ENCODE results near the gene KIRREL3.
"Not testable (repeated sequence)": the region's sequence is repeated elsewhere in the genome, so short reads cannot be mapped to it uniquely, and the experiment has no call there.

Gene KIRREL3

GRCh38 chr11:126403022-126403581 is 597.5 kb downstream of the KIRREL3 start:
- no peak for DNase-seq (ENCODE audit: low read depth)

GRCh38 chr11:126400479-126400878 is 600.1 kb downstream of the KIRREL3 start:
- no peak for DNase-seq (ENCODE audit: low read depth)

DNA sequence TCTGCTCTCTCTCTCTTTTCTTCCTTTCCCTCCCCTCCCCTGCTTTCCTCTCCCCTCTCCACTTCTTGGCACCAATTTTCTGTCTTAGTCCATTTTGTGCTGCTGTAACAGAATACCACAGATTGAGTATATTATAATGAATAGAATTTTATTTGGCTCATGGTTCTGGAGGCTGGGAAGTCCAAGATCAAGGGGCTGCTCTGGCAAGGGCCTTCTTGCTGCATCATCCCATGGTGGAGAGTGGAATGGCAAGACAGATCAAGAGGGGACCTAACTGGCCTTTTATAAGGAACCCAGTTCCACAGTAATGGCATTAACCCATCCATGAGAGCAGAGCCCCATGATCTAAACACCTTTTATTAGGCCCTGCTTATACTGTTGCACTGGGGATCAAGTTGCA is 600.6 kb downstream of the KIRREL3 start:
- no peak for DNase-seq (ENCODE audit: low read depth)

DNA sequence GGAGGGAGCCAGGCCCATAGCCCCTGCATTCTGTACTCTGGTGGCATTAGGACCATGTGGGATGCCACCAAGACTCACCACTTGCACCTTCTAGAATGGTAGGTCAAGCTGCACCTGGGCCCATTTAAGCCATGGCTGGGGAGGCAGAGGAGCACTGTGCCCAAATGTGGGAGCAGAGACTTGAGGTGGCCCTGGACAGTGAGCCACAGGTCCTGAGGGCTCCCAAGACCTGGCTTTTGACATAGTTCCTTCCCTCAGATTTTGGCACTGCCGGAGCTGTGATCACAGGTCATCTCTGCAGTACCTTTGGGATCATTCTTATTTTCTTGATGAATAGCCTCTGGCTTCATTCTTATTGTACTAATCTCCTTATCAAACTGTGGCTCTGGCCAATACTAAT is 601.8 kb downstream of the KIRREL3 start:
- DNase-seq (ENCODE audit: low read depth), result no peak

DNA sequence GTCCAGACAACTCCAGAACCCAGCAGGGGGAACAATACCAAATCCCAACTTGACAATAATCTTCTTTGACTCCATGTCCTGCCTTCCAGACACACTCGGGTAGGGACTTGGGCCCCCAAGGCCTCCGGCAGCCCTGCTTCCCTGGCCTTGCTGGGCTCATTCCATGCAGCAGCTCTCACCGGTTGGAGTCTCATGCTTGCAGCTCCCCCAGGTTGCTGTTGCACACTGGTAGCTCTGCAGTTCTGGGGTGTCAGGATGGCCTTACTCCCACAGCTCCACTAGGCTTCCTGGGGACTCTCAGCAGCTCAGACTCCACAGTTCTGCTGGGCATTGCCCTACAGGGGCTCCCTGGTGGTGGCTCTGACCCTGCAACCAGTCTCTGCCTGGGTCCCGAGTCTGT is 602.3 kb downstream of the KIRREL3 start:
- no peak for DNase-seq (ENCODE audit: low read depth)

DNA sequence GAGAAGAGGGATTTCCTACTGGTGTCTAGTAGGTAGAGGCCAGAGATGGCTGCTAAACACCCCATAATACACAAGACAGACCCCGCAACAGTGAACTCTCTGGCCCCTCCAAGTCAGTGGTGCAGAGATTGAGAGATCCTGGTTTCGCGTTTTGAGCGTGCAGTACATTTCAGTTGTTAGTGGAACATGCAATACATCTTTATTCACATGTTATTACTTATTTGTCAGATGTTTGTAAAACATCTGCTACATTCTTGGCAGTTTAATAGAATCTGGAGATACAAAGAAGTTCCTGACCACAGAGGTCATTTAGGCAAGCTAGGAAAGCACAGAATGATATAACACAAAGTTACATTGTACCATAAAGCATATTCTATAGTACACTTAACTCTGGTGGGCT is 603.6 kb downstream of the KIRREL3 start:
- no peak for DNase-seq (ENCODE audit: low read depth)

DNA sequence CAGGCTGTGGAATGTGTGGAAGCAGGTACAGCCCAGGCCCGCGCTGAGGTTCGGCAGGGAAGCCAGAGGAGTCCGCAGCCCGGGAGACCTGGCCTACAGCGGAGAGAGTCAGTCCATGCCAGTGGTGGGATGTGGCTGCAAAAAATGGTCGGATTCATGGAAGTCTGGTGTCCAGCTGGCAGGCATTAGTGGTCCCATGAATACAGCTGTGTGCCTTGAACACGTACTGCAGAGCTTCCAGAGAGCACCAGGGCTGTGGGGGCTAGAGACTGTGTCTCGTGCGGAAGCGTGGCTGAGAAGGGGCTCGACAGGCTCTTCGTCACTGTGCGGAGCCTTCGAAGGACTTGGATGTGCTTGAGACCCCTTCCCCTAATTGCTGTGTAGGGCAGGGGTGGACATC is 604.3 kb downstream of the KIRREL3 start:
- not testable (repeated sequence) for DNase-seq (ENCODE audit: low read depth)

- DNase-seq (ENCODE audit: low read depth), result not testable (repeated sequence)
Observed at GRCh38 chr11:126395784-126396183, 604.8 kb downstream of the KIRREL3 start.

DNA sequence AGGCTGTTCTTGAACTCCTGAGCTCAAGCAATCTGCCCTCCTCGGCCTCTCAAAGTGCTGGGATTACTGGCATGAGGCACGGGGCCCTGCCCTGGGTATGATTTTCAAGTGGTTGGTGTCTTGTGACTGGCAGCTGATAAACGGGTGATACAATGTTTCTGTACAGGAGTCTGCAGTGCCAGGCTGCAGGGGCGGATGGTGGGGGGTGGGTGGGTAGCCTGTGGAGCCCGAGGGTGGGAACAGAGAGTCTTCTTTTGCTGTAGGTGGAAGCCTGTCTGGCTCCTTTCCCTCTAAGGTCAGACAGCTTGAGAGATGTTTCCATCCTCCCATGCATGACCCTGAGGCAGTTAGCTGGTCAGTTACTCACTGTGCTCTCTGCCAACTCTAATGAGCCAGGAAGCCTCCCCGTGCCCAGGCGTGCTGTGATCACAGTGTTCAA is 605.9 kb downstream of the KIRREL3 start:
- not testable (repeated sequence) for DNase-seq (ENCODE audit: low read depth)

- DNase-seq (ENCODE audit: low read depth), result no peak
Observed at GRCh38 chr11:126394036-126394435, 606.5 kb downstream of the KIRREL3 start.

GRCh38 chr11:126393143-126393542 is 607.4 kb downstream of the KIRREL3 start:
- DNase-seq (ENCODE audit: low read depth), result no peak

DNA sequence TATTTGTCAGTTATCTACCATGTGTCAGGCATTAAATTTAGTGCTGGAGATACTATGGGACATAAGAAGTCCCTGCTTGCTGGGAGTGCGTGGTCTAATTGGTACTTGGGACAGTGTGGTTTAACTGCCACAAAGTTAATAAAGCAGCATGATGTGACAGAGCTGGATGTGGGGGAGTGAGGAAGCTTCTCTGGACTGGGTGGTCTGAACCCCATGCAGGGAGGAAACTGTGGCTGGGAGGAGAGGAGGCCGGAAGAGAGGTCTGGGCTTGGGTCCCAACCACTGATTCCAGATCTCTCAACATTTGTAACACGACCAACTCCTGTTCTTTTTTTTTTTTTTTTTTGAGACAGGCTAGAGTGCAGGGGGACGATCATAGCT is 607.9 kb downstream of the KIRREL3 start:
- DNase-seq (ENCODE audit: low read depth), result no peak

DNA sequence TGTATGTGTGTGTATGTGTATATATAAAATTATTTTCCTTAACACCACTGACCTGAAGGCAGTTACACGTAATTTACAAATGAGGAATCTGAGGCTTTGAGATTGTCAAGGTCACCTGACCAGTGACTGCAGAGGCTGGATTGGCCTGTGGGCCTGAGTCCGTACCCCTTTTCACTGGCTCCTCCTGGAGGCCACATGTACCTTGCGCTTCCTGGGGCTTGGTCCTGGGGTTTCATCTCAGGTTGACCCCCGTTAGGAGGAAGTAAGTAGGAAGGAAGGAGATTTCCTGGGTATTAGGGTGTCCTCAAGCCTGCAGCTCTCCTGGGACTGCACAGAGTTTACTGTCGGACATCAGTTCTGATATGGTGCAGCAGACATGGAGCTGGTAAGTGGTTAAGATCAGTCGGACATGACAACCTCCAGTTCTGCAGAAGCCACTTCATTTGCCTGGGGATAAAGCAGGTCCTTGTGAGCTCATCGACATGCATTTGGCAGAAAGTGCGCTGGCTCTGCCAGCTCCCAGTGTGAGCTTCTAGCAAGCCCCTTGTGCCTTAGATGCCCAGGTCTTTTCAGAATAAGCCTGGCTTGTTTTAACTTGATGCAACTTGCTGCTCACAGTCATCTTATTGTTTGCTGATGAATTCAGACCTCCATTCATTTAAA is 608.5 kb downstream of the KIRREL3 start:
- DNase-seq (ENCODE audit: low read depth), result no peak

- no peak for DNase-seq (ENCODE audit: low read depth)
Observed at GRCh38 chr11:126391286-126391954, 609.1 kb downstream of the KIRREL3 start.

DNA sequence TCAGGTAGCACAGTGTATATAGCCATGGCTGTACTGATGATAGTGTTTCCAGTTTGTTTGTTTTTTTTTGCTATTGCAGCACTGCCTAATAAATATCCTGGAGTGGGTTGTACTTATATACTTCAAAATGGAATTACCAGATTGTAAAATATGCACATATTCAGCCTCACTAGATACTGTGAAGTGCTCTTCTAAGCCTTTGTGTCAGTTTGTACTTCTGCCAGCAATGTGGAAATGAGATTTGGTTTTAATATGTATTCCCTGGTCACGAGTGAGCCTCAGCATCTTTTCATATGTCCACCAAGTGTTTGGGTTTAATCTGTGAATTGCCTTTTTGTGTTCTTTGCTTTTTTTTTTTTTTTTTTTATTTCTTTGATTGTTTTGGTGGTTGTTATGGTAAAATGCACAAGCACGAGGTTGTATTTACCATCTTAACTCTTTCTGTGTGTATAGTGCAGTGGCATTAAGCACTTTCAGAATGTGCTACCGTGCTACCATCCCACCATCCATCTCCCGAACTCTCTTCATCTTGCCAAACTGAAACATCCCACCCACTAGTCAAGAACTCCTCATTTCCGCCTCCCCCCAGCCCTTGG is 610.2 kb downstream of the KIRREL3 start:
- DNase-seq (ENCODE audit: low read depth), result no peak

DNA sequence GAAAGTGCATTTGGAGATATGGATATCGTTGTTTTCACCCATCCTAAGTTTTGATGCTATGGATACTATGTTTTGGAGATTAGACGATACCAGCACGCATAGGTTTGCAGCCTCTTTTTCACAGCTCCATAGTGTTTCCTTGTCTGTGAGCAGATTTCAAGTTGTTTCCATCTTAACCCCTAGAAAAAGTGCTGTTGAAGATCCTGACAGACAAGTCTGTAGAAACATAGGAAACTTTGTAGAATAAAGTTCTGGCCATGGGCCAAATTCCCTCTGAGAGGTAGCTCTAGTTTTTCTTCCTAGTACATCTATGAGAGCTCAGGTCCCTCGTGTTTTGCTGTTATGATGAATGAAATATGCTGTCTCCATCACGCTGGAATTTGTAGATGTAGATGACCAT is 612.7 kb downstream of the KIRREL3 start:
- no peak for DNase-seq (ENCODE audit: low read depth)

DNA sequence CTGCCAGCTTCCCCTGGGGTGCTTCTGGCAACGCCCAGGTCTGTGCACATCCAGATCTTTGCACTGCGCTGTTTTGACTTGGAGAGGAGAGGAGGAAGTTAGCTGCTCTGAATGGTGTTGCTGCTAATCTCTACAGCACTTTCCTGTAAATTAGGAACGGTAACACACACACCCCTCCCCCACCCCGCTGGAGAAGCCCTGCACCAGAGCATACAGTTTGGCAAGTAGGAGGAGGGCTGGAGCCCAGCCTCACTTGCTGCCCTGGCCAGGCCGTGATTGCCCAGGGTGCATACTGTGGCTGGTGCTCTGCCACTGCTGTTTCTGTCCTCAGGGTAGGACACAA is 613.9 kb downstream of the KIRREL3 start:
- DNase-seq (ENCODE audit: low read depth), result not testable (repeated sequence)

- no peak for DNase-seq (ENCODE audit: low read depth)
Observed at GRCh38 chr11:126385991-126386728, 614.4 kb downstream of the KIRREL3 start.

- DNase-seq (ENCODE audit: low read depth), result no peak
Observed at GRCh38 chr11:126384449-126385070, 616.0 kb downstream of the KIRREL3 start.

DNA sequence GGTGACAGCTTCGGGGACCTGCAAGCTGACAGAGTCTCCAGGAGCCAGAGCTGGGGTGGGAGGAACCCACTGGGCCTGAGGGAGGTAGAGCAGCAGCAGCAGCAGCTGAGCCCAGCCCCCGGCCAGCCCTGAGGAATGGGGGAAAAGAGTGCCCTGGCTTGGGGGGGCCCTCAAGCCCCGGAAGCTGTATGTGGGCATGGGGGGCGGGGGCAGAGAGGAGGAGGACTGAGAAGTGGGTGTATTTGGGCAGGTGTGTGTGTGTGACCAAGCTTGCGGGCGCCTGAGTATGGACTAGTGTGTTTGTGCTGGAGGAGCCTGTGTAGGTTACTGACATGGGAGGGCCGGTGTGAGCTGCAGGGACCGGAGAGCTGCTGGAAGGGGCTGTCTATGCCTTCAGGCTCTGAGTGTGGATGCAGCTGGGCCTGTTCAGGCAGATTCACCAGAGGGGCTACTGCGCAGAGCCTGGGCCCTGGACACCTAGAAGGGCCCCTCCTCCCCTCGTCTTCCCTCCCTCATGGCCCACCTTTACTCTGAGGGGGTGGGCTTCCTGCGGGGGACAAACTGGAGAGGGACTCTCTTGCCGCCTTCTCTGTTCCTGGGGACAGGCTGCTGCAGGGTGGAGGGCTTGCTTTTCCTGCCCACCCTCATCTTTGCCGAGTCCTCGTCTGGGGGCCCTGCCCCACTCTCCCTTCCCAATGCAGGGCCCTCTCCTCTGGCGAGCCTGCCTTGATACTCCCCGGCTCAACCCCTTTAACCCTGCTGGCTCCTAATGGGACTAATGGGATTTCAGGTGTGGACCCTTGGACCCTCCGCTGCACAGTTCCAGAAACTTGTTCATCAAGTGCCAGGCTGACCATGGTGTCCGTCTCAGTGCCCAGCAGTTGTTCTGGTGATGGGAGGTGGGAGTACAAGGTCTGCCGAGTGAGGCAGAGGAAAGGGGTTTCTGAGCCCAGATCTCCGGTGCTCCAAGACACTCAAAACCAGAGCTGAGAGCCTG is 616.9 kb downstream of the KIRREL3 start:
- no peak for DNase-seq (ENCODE audit: low read depth)

- not testable (repeated sequence) for DNase-seq (ENCODE audit: low read depth)
Observed at GRCh38 chr11:126382641-126383040, 617.9 kb downstream of the KIRREL3 start.
